GM19239 (cell line): Measurements from ENCODE around the gene SH3RF1.
"Not testable (repeated sequence)": the region's sequence is repeated elsewhere in the genome, so short reads cannot be mapped to it uniquely, and the experiment has no call there.

Experiments used
- DNase-seq: peaks from one replicate; pipeline ENCODE4 v3.0.0; 2011; ENCODE audit warnings: low spot score; ENCODE audit not compliant: insufficient read length
- FAIRE-seq: peaks from 2 replicates; lab custom pipeline; 2011; peaks lifted over from hg19 to GRCh38; lab: Jason Lieb, UNC

Gene SH3RF1

DNA sequence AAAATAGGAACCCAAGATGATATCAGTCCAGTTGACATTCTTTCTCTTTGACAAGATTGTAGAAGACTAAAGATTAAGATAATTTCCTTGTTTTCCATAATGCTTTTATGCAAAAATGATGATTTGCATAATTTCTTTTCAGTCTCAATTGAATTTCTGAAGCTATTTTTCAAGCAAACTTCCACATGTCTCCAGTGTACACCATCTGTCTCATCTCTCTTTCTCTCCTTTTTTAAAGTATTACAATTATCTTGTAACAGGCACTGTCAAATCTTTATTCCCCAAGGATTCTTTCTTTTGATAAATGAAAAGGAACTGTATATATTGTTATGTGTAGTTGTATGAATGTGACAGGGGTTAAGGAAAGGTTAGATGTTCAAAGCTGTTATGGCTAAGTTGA is 7.9 kb upstream of the SH3RF1 start:
- FAIRE-seq (no peak), DNase-seq (no peak)

DNA sequence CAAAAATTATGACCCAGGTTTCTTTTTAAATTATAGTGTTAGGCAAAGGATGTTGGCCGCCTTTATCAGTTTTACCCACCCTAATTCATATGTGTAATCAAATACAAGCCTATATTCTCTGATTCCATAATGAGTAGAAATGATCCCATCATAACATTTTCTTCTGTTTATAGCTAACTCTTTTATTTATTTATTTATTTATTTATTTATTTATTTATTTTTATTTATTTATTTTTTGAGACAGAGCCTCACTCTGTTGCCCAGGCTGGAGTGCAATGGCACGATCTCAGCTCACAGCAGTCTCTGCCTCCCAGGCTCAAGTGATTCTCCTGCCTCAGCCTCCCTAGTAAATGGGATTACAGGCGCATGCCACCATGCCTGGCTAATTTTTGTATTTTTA is 7.1 kb upstream of the SH3RF1 start:
- not testable (repeated sequence) for DNase-seq, FAIRE-seq

DNA sequence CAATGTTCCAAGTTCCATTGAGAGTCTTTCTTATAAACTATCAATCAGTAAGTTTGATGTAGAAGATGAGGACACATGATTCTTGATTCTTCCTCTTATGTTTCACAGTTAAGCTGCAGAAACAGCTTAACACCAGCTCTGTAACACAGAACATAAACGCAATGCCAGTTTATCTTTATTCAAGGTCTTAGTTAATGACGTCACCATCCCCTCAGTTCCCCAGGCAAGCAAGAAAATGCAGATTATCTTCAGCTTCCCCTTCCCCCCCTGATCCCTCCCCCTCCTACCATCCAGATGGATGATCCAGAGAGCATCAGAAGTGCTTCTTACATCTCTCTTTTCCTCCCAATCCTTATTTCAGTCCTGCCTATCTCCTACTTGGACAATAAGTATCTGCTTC is 4.4 kb upstream of the SH3RF1 start:
- no peak for DNase-seq
- no peak for FAIRE-seq

DNA sequence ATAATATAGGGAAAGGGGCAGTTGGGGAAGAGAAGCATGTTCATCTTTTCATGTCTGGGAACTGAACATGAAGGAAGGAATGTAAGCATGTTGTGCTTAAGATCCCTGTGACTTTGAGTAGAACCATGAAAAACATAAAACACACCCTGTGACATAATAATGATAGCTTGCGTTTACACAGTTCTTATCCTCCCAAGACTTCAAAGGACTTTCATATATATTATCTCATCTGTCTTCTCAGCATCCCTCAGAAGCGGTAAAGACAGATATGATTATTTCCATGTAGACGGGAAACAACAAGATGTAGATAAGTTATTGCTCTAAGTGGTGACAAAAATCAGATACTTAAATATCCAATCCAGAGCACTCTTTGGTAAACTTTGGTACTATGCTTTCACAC is 3.3 kb upstream of the SH3RF1 start:
- FAIRE-seq, result no peak
- no peak for DNase-seq

DNA sequence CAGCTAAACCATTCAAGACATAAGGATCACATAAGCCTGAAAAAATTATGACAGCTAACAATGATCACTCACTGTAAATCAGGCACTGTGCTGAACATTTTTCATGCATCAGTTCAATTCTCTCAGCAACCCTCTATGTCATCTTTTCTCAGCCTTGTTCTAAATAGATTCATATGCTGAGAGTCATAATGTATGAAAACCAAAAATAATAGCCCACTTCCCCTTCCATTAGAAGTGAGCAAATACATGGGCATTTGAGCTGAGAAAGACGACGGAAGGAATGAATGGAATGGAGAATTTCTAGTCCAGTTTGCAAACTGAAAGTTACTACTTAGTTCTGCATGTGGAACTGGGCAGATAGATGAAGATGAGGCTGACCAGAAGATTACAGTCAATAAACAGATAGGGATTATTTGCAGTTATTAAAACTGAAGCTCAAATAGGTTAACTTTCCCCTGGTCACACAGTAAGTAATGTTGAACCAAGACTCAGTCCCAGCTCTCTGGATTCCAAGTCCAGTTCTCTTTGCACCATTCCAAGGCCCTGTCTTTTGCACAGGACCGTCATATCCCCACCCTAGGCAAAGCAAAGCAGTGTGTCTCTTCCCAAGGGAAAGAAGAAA is 1.6 kb upstream of the SH3RF1 start:
- DNase-seq (no peak), FAIRE-seq (peak; percentile 90)

DNA sequence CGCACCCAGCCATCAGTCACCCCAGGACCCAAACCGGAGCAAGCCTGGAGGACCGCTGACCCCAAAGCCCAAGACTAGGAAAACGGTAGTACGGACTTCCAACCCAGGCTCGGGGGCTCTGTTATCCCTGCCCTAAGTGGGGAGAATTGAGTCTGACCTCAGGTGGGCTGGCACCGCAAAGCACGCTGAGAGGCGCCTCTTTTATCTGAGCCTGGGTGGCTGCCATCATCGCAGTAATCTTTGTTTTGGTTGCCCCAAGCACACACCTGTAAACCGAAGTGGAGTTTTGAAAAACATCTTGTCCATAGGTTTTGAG is 894 bp upstream of the SH3RF1 start:
- DNase-seq (no peak), FAIRE-seq (peak; percentile 78)

DNA sequence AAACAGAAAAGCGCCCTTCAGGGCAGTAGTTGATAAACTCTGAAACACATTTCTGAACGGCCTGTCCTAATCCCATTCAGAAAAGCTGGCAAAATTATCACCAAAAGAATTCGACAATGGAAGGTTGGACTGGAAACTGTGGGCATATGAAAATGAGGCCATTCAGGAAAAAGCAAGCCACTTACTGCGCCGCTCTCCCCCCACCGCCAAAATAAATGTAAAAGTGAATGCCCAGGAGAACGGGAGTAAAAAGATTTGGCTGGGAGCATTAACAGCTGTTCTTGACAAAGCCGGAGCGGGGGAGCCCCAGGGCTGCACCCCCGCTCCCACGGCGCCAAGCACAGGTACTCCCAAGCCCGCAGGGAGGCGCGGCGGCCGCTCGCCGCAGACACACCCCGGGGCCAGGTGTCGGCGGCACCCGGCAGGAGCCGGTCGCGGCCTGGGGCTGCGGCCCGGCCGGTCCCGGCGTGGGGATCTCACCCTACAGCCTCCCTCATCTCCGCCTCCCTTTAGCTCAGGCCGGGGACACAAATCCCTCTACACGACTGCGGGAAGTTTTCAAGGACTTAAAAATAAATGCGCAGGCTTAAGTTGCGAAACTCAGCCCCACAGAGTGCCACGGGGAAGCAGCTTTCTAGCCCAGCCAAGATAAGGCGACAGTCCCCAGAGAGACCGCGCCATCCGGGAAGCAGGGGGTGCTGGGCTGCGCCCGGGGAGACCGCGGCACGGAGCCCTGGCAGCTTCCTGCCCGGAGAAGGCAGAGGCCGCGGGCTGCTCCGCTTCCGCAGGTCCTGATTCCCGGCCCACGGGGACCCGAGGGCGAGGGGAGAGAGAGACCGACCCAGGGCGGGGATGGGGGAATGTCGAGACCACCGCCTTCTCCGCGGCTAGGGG is 593 bp downstream of the SH3RF1 start:
- FAIRE-seq (peak; percentile 57), DNase-seq (peak; percentile 56)

DNA sequence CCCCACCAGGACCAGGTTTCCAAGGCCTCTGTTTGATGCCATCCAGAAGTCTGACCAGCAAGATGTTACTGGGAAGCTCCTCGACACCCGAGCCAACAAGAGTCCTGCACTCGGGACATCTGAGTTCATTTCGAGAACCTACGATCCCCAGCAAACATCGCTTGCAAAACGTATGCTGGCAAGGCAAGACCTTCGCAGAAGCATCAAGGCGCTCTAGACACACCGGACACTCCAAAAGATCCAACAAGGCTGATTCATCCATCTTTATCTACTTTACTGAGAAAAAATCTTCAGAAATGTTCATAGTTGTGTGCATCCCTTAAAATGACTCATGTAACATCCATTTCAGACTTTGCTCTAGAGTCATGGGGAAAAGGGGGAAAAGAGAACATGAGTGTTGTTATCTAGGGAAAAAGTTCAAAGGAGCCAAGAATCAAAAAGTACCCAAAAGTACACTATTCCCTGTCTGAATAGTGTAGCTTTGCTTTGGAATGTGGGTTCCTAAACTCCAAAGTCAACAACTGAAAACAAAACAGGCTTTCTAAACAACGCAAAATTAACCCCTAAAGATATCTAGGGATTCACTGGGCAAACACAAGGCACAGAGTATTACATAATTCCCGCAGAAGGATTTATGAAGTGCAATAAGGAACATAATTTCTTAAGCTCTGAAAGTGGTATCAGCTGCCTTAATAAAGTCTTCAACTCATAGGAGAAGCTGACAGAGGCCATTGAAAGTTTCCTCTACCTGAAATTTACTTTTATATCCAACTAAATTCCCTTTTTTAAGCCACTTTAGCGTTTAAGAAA is 1.6 kb downstream of the SH3RF1 start:
- FAIRE-seq (peak; percentile 45), DNase-seq (no peak)

DNA sequence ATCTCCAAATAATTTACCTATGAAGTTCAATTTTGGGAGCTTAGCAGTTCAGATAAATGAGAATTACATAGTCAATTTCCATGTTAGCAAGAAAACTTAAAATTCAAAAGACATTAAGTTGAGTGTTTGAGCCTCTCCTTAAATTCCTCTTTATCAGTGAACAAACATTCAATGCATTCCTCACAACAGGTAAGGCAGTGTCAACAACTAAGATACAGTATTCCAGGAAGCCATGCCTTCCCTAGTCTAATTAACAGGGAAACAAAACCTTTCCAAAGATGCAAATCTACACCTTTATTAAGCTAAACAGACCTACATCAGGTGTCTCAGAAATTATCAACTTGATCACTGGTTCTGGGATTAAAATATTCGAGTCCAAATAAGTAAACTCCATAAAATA is 3.7 kb downstream of the SH3RF1 start:
- FAIRE-seq, result peak; percentile 58
- DNase-seq, result no peak

DNA sequence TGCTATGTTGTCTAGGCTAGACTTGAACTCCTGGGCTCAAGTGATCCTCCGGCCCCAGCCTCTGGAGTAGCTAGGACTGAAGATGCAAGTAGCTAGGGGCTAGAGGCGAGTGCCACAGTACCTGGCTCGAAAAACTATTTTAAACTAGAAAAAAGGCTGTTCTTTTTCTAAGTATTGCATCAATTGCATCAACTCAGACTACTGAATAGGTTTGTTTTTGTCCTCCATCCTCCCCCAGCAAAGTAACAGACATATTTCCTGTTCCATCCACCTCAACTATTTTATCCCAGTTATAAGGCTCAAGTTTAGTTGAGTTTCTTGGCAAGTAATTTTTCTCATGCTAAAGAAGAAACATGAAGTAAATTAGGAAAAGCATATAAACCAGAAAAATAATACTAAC is 4.1 kb downstream of the SH3RF1 start:
- DNase-seq, result no peak
- FAIRE-seq, result no peak

DNA sequence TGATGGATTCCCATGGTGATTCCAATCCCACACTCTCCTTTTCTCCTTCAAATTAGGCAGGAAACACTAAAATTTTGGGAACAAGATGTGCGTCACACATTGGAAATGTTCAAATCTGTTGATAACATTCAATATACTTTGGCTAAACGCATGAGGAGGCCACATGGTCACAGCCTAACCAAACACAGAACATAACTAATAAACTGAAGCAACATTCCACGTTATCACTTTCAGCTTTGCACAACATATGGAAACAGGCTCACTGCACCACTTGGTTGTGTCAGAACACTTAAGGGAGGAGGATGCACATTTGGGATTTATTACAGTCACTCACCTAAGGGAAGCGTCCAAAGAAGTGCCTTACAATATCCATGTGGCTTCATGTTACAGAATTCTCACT is 4.7 kb downstream of the SH3RF1 start:
- FAIRE-seq (peak; percentile 77), DNase-seq (no peak)

DNA sequence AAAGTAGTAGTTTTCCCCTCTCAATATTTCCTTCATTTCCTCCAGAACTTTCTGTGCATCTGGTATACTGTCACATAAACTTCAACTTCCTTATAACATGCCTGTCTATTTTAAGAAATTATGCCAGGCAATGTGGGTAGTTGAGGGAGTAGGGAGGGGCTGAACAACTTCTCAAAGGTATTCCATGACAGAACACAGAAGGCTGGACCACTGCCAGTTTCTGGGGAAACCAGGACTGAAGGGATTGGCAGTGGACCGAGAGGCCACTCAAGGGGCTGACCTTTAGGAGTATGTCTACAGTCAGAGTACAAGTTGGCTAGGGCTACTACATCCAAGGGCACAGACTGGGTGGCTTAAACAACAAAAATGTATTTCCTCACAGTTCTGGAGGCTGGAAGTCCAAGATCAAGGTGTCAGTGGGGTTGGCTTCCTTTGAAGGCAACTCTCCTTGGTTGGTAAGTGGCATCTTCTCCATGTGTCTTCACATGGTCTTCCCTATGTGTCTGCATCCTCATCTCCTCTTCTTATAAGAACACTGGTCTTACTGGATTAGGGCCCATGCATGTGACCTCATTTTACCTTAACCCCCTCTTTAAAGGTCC is 6.9 kb downstream of the SH3RF1 start:
- DNase-seq (no peak), FAIRE-seq (peak; percentile 28)

DNA sequence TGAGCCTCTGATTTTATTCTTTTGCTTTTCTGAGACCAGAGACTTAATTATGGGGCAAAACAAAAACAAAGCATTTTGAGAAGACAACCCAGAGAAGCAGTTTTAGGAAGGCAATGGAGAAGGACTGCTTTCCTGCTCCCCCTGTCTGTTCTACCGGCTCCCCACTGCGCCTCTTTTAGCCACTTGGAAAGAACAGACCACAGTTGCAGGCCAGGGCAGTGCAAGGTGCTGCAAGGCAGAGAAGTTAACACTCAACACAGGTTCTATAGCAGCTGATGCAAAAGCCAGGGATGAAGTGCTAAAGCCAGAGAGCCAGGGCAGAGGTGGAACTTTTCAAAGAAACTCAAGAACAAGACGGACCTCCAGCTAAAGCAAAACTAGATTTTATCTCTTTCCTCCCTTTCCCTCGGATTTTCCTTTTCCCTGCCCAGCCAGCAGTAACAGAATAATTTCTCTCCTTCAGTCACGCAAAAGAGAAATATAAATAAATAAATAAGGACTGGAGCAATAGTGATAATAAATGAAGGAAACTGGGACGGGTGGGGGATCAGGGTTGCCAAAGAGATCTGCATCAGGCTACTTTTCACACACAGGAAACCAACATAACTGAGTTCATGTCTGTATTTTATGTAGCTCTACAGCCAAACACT is 10.4 kb downstream of the SH3RF1 start:
- DNase-seq (no peak), FAIRE-seq (no peak)

DNA sequence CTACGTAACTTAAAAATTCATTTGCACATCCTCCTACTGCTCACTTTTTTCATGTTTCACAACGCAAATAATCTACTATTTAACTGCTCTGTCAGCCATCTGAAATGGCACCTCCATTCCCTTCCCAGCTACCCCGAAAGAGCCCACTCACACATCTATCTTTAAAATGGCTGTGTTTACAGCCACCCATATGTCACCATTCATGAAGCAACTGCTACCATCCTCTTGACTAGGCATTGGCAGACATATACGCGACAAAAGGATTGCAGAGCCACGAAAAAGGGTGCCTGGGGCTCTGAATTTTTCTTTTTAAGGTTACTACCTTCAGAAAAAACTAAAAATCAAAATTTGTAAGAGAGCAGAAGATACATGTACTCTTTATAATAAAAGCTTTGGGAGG is 11.5 kb downstream of the SH3RF1 start:
- DNase-seq (no peak), FAIRE-seq (no peak)

DNA sequence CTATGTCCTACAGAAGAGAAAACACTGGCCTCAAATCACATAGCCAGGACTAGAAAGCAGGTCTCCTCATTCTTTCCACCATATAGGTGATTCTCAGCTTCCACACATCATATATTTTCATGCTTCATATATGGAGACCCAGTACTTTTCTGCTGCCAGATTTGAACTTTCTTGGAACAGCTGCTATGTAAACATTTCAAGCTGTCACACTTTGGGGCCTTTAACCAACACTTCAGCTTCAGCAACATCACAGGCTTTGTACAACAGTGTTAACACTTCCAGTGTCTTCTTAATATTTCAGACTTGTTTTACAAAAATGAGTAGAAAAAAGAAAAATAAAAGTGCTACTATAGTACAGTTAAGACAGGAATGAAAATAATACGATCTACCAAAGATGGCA is 12.6 kb downstream of the SH3RF1 start:
- DNase-seq (no peak), FAIRE-seq (no peak)

DNA sequence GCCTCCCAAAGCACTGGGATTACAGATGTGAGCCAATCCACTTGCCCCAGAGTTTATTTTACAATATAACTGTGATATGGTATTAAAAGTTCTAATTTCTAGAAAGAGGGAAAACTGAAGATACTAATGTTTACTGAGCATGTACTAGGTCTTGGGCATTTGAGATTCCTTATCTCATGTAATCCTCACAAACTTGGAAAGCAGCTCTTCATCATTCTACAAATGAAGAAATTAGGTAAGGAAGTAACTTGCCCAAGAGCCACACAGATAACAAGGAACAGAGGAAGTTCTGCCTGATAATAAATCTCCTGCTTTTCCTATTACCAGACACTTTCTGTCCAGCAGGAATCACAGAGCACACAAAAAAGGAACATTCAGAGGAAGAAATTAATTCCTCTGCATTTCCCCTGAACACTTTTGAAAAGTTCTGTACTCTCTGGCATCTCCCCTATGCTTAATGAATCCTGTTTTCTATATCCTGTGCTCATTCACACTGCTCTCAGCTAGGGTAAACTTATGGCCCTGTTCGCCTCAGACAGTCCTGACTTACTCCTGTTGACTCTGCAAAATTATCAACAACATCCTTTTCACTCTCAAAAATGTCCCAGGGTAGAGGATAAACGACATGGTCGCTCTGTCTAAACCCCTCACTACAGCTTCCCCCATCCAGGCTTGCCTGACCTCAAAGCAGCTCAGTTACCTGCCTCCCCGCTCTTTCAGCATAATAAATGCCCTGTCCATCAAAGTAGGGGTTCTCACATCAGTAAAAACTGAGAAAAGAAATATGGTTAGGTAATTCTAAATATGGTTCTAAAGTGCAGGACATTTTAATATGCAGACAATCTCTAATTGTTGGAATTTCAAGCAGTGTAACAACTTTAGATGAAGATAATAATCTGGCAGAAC is 13.6 kb downstream of the SH3RF1 start:
- no peak for DNase-seq
- no peak for FAIRE-seq

DNA sequence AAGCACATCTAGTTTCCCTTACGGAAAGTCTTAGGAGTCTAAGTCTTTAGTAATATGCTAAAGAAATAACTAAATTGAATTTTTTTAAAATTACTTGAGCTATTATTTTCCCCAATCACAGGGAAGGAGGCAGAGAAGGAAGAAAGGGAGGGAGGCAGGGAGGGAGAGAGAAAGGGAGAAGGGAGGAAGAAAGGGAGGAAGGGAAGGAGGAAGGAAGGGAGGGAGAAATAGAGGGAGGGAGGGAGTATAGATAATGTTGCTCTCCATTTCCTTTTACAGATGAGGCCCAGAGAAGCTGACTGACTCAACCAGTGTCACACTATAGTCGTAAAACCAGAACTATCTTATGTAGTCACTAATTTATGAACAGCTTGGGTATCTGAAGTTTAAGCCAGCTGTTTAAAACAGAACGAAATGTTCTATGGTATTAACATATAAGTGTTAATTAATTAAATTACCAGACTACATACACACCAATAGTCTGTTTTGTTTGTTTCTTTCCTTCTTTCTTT is 14.6 kb downstream of the SH3RF1 start:
- DNase-seq (no peak), FAIRE-seq (no peak)

DNA sequence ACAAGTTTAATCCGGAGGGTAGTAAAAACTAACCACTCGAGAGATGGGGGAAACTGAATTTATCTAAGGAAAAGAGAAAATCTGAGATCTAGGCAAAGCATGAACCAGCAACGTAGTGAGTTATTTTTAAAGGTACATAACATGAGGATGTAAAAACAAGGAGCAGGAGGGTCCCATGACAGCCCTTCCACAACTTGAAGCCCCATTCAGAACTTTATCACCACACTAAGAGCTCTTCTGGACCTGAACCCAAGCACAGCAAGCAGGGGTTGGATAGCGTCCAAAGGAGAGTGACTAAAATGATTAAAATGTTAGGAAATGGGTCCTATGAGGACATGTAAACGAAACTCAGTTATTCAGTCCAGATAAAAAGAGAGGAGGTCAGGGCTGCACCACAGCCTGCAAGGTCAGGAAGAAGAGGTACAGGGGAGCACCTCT is 16.2 kb downstream of the SH3RF1 start:
- DNase-seq, result no peak
- FAIRE-seq, result no peak

DNA sequence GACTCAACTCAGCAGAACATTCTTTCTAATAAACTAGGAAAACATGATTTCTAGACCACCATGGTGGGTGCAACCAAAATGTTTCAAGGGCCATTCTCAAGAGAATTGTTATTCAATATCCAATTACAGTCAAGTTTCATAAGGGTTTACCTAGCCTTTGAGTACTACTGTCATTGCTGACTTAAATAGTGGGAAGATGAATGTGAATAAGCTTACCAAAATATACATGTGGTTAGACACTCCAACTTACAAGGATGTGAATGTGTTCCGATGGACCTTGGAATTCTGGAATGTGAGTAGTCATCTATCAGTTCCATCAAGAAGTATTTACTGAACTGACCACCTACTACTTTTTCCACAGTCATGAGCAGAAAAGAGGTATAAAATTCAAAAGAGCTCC is 16.9 kb downstream of the SH3RF1 start:
- DNase-seq (no peak), FAIRE-seq (no peak)
